Stimulated activated CD4-positive, alpha-beta T cell treated with anti-CD3 and anti-CD28 coated beads, Interleukin-4, amount 100 ng/mL, for 4 hours (primary cell): ENCODE data around the gene DDX20.
"Not testable (repeated sequence)": the region's sequence is repeated elsewhere in the genome, so short reads cannot be mapped to it uniquely, and the experiment has no call there.

Experiments
- DNase-seq, 2 experiments: peaks; one replicate each; pipeline ENCODE4 v3.0.0-alpha.2; 2020

Gene DDX20

GRCh38 chr1:111733183-111733991 is 22.3 kb upstream of the DDX20 start:
- no peak for DNase-seq

GRCh38 chr1:111733992-111734341 is 21.7 kb upstream of the DDX20 start:
- no peak for DNase-seq

GRCh38 chr1:111734426-111734825 is 21.3 kb upstream of the DDX20 start:
- DNase-seq = no peak

GRCh38 chr1:111734856-111735255 is 20.8 kb upstream of the DDX20 start:
- no peak for DNase-seq

DNA sequence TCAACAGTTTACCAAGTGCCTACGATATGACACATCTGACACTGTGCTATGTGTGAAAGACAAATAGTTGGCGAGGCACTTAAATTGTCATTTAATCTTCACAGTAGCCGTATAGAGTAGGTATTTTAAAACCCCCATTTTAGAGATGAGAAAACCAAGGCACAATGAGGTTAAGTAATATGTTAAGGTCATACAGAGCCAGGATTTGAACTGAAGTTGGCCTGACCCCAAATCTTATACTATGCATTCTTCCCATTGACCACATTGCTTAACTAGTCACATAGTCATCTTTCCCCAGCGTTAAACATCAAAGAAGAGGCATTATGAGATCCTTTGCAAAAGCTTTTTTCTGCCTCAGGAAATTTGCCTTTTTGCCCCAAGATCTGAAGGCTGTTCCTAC is 20.4 kb upstream of the DDX20 start:
- no peak for DNase-seq

GRCh38 chr1:111735858-111736544 is 19.7 kb upstream of the DDX20 start:
- DNase-seq = no peak

DNA sequence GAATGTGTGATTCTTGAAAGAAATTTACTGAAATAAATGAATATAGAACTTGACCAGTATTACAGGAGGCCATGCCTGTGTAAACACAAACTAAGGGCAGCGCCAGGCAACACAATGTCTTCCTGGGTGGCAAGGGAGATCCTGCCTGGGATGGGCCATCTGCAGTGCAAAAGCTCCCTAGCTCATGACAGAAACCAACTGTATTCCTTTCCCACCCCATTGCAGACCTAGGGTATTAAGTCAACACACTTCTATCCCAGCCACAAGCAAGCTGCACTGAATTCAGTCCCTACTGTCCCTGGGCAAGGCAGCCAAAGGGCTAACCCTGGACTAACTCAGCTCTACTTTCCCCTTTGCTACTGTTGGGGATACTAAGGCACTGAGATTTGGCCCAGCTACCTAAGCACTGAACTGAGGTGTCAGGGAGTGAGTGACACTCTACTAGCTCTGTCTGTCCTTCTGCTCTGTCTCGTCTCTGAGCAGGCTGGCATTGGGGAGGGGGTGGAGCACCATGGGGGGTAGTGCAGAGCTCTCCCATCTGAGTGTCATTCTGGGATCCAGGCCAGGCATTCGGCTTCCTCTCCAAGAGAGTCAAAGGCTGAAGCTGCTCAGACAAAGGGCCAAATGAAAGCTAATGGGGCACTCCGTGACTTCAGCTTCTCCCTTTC is 19.0 kb upstream of the DDX20 start:
- DNase-seq = no peak

DNA sequence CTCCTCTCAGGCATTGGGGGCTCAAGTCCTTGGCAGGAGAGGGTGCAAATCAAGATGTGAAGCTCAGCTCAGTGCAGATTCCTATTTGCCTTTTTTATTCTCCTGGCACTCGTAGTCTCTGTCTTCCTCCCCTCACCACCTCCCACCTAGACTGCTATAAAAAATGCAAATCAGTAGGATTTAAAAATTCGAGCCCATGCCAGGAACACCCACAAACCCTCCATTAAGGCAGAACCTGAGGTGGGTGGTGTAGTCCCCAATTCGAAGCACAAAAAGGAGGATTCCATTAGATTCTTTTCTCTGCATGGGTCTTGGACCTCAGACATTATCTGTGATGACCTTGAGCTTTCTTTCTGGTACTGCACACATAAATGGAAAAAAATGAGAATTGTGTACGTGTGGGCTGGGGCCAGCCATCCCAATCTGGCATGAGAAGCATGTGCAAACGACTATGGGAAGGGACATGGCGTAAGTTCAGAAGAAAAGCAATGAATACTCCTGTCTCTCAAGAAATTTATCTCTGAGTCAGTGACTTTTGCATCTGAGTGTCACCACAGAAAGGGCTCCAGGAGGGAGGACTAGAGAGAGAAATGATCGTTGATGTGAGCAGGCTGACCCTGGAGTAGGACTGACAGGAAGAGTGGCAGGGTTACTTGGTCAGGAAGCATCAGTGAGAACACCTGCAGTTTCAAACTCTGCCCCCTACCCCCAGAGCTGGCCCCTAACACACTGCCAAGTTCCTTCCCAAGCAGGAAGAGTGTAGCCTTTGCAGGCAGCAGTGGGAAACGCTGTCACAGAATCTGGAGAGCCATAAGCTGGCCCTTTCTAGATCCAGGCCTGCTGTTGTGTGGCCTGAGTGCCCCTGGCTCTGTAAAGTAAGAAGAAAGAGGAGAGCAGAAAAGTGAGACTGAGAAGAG is 18.2 kb upstream of the DDX20 start:
- DNase-seq = no peak

DNA sequence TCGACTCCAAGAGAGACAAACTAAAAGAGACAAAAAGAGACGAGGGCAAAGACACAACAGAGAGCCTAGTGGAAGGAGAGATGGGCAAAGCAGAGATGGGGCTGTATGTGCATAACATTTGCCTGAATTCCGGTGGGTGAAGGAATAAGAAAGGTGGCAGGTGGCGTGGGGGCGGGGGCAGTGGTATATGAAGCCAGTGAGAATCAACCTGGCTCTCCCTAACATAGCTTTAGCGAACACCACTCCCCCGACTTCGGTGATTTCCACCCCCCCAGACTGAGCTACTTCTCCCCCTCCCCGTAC is 17.6 kb upstream of the DDX20 start:
- DNase-seq = no peak

- peak; percentile 12 to 37 for DNase-seq
These were observed 17.1 kb upstream of the DDX20 start for GRCh38 chr1:111738436-111739193.

GRCh38 chr1:111739194-111739924 is 16.3 kb upstream of the DDX20 start, which contains the start of gene INKA2:
TSS of gene INKA2 (minus strand) at chr1:111739395. CDS start at chr1:111739242, 153 bp downstream.
- peak; percentile 56 to 75 for DNase-seq

DNA sequence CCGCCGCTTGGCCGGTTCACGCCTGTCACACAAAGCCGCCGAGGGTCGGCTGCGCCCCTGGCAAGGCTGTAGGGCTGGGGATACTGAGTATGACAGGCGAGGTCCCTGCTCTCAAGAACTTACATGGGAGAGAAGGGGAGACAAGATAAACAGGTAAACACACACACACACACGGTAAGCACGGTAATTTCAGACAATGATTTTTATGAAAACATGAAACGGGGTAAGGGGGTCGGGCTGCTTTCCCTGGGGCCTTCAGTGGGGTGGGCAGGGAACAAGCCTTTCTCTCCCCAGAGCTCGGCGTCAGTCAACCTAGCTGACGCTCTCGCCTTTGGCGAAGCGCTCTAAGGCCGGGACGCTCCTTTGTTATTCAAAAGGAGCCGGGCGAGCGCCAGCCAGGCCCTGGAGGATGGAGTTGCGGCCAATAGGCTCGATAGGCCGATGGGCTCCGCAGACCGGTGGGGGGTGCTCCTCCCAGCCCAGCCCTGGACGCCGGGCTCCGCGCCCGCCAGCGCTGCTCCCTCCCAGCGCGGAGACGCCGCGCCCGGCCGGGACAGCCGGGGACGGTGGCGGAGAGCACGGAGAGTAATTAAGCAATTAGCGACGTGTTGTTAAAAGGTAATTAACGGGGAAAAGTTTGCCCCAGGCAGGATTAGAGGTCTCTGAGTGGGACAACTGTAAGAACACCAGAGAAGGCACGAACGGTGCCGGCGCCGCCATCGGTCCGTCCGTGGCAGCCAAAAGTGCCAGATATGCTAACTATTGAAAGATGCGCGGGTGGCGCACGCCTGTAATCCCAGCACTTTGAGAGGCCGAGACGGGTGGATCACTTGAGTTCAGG is 15.6 kb upstream of the DDX20 start:
- peak; percentile 3 to 8 for DNase-seq

DNA sequence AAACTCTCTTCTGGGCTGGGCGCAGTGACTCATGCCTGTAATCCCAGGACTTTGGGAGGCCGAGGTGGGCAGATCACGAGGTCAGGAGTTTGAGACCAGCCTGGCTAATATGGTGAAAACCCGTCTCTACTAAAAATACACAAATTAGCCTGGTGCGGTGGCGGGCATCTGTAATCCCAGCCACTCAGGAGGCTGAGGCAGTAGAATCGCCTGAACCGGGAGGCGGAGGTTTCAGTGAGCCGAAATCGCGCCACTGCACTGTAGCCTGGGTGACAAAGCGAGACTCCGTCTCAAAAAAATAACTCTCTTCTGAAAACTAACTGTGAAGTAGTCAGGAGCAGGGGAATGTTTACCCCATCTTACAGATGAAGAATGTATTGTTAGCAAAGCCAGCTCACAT is 13.4 kb upstream of the DDX20 start:
- DNase-seq = not testable (repeated sequence)

GRCh38 chr1:111742938-111743549 is 12.7 kb upstream of the DDX20 start:
- no peak for DNase-seq

GRCh38 chr1:111743679-111744101 is 12.0 kb upstream of the DDX20 start:
- DNase-seq = no peak

GRCh38 chr1:111745675-111746613 is 9.8 kb upstream of the DDX20 start:
- no peak for DNase-seq

DNA sequence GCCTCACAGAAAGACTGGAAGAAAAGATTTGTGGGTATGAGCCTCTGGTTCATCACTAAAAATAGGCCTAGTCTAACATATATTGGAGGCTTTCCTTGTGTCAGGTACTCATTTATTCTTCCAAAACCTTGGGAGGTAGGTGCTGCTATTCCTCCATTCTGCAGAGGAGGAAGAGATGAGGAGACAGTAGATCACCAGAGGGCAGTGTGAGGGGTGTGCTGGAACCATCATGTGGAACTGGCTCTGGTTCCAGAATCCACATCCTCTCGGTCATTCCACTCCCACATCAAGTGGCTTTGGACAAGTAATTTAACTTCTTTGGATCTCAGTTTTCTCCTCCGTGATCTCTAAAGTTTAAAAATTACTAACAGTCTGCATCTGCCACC is 9.1 kb upstream of the DDX20 start:
- no peak for DNase-seq

GRCh38 chr1:111747282-111747734 is 8.4 kb upstream of the DDX20 start:
- peak; percentile 45 to 51 for DNase-seq

DNA sequence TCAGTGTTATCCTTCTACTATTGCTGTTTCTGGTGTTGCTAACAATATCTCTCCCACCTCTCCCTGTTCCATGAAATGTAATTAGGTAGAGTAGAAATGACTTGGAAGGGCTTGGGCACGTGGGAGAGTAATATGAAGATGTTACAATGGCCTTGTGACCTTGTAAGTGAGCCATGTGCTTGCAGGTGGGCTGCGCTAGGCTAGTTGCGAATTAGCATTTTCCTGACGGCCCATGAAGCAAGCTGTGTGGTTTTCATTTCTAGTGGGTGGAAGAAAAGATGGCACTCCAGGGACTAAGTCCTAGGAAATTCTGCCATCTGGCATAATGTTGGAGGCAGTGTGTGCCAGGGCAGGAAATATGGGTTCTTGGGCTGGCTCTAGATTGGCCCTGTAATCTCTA is 7.8 kb upstream of the DDX20 start:
- DNase-seq = no peak
